Gastrocnemius medialis (tissue), 4 donors: ENCODE results near the gene KLRC2.

Experiments used
- CTCF ChIP-seq, 5 experiments: fragments of 450-650 bp in 3 of 5; fragments of 200-600 bp in 2 of 5; sonication (generic) in 2 of 5; IDR thresholded peaks in 4 of 5; conservative IDR thresholded peaks in 1 of 5; 1 replicate in 4 of 5; 2 replicates in 1 of 5; pipeline ENCODE4 v1.5.1; 2016 to 2019; ENCODE audit warnings: antibody characterized with exemption in 5 of 5, mild to moderate bottlenecking in 3 of 5, moderate library complexity in 3 of 5
- POLR2A ChIP-seq, 2 donors: fragments of 450-650 bp; IDR thresholded peaks; one replicate each; pipeline ENCODE4 v1.6.1; 2017; ENCODE audit warnings: antibody characterized with exemption in 2 of 2, mild to moderate bottlenecking in 2 of 2, moderate library complexity in 2 of 2

GRCh38 chr12:10455766-10456165 is 20.0 kb upstream of the KLRC2 start:
- TF ChIP-seq CTCF (IDR thresholded peaks at IDR 0.05 in 4 of 5, conservative IDR thresholded peaks at IDR 0.05 in 1 of 5) (no peak), POLR2A (IDR thresholded peaks at IDR 0.05) (no peak)
